CD8-positive, alpha-beta memory T cell (primary cell): Measurements from ENCODE around the gene TMEM255A. TPM values are rescaled to one million over a fixed set of nuclear protein-coding genes. Genes with fewer than 3 reads are reported as not detected.

ENCODE experiments used
- CTCF ChIA-PET: fragments of 350-600 bp; sonication (Branson Sonifier 250); formaldehyde crosslinking; loops from one replicate; lab custom pipeline; 2021; ENCODE audit warnings: antibody characterized with exemption; lab: Charles Lee
- POLR2A ChIA-PET: fragments of 350-600 bp; sonication (Branson Sonifier 250); formaldehyde crosslinking; loops from one replicate; lab custom pipeline; 2021; ENCODE audit warnings: antibody characterized with exemption; lab: Charles Lee
- DNase-seq, 5 donors: peaks; one replicate each; pipeline versions ENCODE4 v3.0.0 to v3.0.0-alpha.2; 2020 to 2022; ENCODE audit warnings: mixed read lengths in 1 of 5
- H3K27ac ChIP-seq: one replicate; pipeline ENCODE4 v1.7.0; 2013; ENCODE audit warnings: low read depth, mild to moderate bottlenecking, low read length, moderate library complexity
- H3K27me3 ChIP-seq: 2 replicates; pipeline ENCODE4 v1.7.0; 2013; ENCODE audit warnings: low read length, mild to moderate bottlenecking; ENCODE audit not compliant: insufficient read depth, poor library complexity, severe bottlenecking
- H3K36me3 ChIP-seq: 2 replicates; pipeline ENCODE4 v1.7.0; 2013; ENCODE audit warnings: mild to moderate bottlenecking, low read length, moderate library complexity; ENCODE audit not compliant: insufficient read depth
- H3K4me1 ChIP-seq: 2 replicates; pipeline ENCODE4 v1.7.0; 2013; ENCODE audit warnings: mild to moderate bottlenecking, low read length, moderate library complexity; ENCODE audit not compliant: insufficient read depth
- H3K4me3 ChIP-seq: 2 replicates; pipeline ENCODE4 v1.7.0; 2013; ENCODE audit warnings: mild to moderate bottlenecking, low read length
- H3K9me3 ChIP-seq: 2 replicates; pipeline ENCODE4 v1.7.0; 2013; ENCODE audit warnings: mild to moderate bottlenecking, low read length
- H3K27ac Mint-ChIP-seq, 8 donors: one replicate each; pipeline ENCODE4 v1.8.0; 2020 to 2021; ENCODE audit warnings: mixed read lengths in 8 of 8, mild to moderate bottlenecking in 6 of 8, inconsistent platforms in 3 of 8, moderate library complexity in 3 of 8
- H3K27me3 Mint-ChIP-seq, 2 donors: one replicate each; pipeline ENCODE4 v1.8.0; 2020 to 2021; ENCODE audit warnings: mixed read lengths in 2 of 2, mild to moderate bottlenecking in 1 of 2, moderate library complexity in 1 of 2
- H3K36me3 Mint-ChIP-seq, 3 donors: one replicate each; pipeline ENCODE4 v1.8.0; 2020 to 2021; ENCODE audit warnings: mixed read lengths in 3 of 3, inconsistent platforms in 1 of 3, mild to moderate bottlenecking in 1 of 3
- H3K4me1 Mint-ChIP-seq, 3 donors: one replicate each; pipeline ENCODE4 v1.8.0; 2020 to 2021; ENCODE audit warnings: mixed read lengths in 3 of 3, inconsistent platforms in 1 of 3, mild to moderate bottlenecking in 1 of 3
- H3K4me3 Mint-ChIP-seq, 7 donors: one replicate each; pipeline ENCODE4 v1.8.0; 2020 to 2021; ENCODE audit warnings: mixed read lengths in 7 of 7, mild to moderate bottlenecking in 6 of 7, moderate library complexity in 4 of 7, inconsistent platforms in 2 of 7
- H3K9me3 Mint-ChIP-seq, 5 donors: one replicate each; pipeline ENCODE4 v1.8.0; 2020 to 2022; ENCODE audit warnings: mixed read lengths in 5 of 5, mild to moderate bottlenecking in 3 of 5, moderate library complexity in 2 of 5, inconsistent platforms in 1 of 5
- polyA plus RNA-seq: library from polyadenylated mRNA; unstranded; fragments of 300-500 nt; fragmentation: Illumina TruSeq; gene quantifications from one replicate; pipeline ENCODE4 v1.2.3, GENCODE V29; 2021
- total RNA-seq, 2 experiments: library from RNA; stranded (reverse); gene quantifications; one replicate each; pipeline ENCODE4 v1.2.3, GENCODE V29; 2021

The TMEM255A gene
- total and polyA plus RNA-seq, 3 experiments from 2014 or later = 0.09 to 2.1 TPM; not detected in 1

DNA sequence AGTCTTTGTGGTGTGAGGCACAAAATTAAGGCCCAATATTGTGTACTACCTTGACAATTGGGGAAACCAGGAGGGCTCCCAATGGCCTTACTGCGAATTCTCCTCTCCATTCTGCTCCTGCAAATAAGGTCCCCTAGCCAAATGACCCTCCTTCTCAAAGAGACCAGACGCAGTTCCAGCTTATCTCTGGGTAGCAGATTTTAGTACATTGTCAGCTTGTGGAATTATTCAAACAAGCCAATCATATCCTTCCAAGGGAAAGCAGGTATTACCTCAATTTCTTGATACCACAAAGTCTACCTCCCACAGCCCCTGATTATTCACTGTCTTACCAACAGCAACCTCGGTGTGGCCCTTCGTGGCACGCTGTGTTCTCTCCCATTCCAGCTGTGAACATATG lies 68.4 kb downstream of the TMEM255A start:
- Mint-ChIP-seq H3K27ac (peak overlapping the region in 1 of 8 donors; percentile 23), H3K27me3 (peaks cover 0 to 4% of the 10 kb centered on the region in 2 donors), H3K4me3 (peak overlapping the region in 2 of 7 donors; percentile 4 to 100), H3K9me3 (no peaks in the 10 kb centered on the region), H3K4me1 (peaks cover 11 to 31% (median 26%) of the 10 kb centered on the region in 3 donors), H3K36me3 (peaks cover 0 to 28% (median 4%) of the 10 kb centered on the region in 3 donors)
- H3K4me1 ChIP-seq = peaks cover 9% of the 10 kb centered on the region
- no peak for DNase-seq
- H3K36me3 ChIP-seq = no peaks in the 10 kb centered on the region
- H3K27me3 ChIP-seq = no peaks in the 10 kb centered on the region
- ChIA-PET POLR2A (no interaction called here), CTCF (no interaction called here)
- no peak overlapping the region for H3K4me3 ChIP-seq
- no peak overlapping the region for H3K27ac ChIP-seq
- H3K9me3 ChIP-seq = no peaks in the 10 kb centered on the region

DNA sequence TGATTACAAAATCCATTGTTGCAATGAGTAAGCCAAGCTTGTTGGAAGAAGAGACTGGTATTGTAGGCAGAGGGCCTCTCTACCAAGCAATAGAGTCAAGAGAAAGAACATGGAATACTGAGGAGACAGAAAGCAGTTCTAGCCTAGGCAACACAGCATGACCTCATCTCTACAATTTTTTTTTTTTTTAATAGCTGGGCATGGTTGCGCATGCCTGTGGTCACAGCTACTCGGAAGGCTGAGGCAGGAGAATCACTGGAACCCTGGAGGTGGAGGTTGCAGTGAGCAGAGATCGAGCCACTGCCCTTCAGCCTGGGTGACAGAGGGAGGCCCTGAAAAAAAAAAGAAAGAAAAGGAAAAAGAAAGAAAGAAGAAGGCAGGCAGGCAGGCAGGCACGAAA lies 72.3 kb downstream of the TMEM255A start:
- H3K4me1 Mint-ChIP-seq = peaks cover 4 to 18% (median 18%) of the 10 kb centered on the region in 3 donors

DNA sequence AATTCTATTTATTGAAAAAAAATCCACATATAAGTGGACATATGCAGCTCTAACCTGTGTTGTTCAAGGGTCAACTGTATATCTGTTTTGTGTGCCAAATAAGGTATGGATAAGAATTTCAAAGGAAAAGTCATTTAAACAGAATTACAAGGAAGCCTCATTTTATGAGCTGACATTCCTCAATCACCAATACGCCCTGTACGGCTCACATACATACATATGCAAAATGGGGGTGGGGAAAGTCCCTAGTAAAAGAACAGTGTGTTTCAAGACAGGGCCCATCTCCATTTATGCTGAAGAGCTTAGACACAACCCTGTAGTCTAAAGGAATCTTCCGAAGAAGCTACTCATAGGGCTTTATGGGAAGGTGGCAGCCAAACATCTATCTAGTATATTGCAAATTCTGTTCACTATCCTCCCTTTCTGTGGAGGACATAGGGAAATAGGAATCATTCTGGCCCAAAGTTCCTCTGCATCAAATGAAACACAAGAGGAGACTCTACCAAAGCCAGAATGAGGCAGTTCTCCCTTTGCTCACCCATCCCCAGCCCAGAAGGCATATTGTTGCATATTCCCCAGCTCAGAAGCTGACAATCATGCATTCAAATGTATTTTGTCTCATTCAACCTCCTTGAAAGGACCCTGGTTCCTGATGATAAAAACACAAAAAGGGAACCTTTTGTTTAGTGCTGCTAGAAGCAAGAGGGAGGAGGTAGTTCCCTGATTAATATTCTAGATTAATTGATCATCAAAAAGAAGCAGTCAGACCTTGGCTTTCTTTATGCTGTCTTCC lies 74.4 kb downstream of the TMEM255A start:
- Mint-ChIP-seq H3K36me3 (peaks cover 0 to 33% (median 6%) of the 10 kb centered on the region in 3 donors), H3K4me3 (no peak overlapping the region), H3K27ac (peak overlapping the region in 1 of 8 donors; percentile 7), H3K9me3 (no peaks in the 10 kb centered on the region), H3K4me1 (peaks cover 0 to 2% (median 2%) of the 10 kb centered on the region in 3 donors), H3K27me3 (peaks cover 0 to 1% of the 10 kb centered on the region in 2 donors)
- no peak overlapping the region for H3K27ac ChIP-seq
- DNase-seq = no peak
- H3K4me3 ChIP-seq = no peak overlapping the region
- no peaks in the 10 kb centered on the region for H3K36me3 ChIP-seq
- H3K9me3 ChIP-seq = no peaks in the 10 kb centered on the region
- no peaks in the 10 kb centered on the region for H3K27me3 ChIP-seq
- ChIA-PET POLR2A (no interaction called here), CTCF (no interaction called here)
- no peaks in the 10 kb centered on the region for H3K4me1 ChIP-seq

More for the DNA sequence above, 72.3 kb downstream of the TMEM255A start:
- Histone ChIP-seq H3K9me3 (no peaks in the 10 kb centered on the region), H3K27ac (no peak overlapping the region), H3K4me1 (peaks cover 7% of the 10 kb centered on the region), H3K4me3 (no peak overlapping the region), H3K27me3 (no peaks in the 10 kb centered on the region), H3K36me3 (no peaks in the 10 kb centered on the region)
- Mint-ChIP-seq H3K36me3 (peaks cover 0 to 31% (median 6%) of the 10 kb centered on the region in 3 donors), H3K27me3 (peaks cover 0 to 1% of the 10 kb centered on the region in 2 donors), H3K4me3 (no peak overlapping the region), H3K9me3 (no peaks in the 10 kb centered on the region), H3K27ac (no peak overlapping the region)
- ChIA-PET POLR2A (no interaction called here), CTCF (no interaction called here)
- DNase-seq = no peak

DNA sequence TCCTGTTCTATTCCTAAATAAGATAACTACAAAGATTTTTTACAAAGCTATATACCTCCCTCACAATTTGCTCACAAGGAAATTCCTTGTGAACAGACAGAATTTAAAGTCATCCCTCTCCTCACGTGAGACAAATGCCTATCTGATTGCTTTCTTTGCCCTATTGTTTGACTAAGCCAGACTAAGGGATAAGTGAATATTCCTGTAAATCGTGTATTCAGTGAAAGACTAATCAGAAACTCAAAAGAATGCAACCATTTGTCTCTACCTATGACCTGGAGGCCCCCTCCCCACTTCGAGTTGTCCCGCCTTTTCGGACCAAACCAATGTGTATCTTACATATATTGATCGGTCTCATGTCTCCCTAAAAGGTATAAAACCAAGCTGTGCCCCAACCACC lies 76.0 kb downstream of the TMEM255A start:
- no peak for DNase-seq
- Mint-ChIP-seq H3K36me3 (peaks cover 0 to 31% (median 6%) of the 10 kb centered on the region in 3 donors), H3K27ac (no peak overlapping the region), H3K4me3 (no peak overlapping the region), H3K27me3 (peaks cover 0 to 1% of the 10 kb centered on the region in 2 donors), H3K9me3 (no peaks in the 10 kb centered on the region), H3K4me1 (no peaks in the 10 kb centered on the region)
- Histone ChIP-seq H3K27me3 (no peaks in the 10 kb centered on the region), H3K27ac (no peak overlapping the region), H3K9me3 (no peaks in the 10 kb centered on the region), H3K4me1 (no peaks in the 10 kb centered on the region), H3K4me3 (no peak overlapping the region), H3K36me3 (no peaks in the 10 kb centered on the region)
- ChIA-PET POLR2A (no interaction called here), CTCF (no interaction called here)

DNA sequence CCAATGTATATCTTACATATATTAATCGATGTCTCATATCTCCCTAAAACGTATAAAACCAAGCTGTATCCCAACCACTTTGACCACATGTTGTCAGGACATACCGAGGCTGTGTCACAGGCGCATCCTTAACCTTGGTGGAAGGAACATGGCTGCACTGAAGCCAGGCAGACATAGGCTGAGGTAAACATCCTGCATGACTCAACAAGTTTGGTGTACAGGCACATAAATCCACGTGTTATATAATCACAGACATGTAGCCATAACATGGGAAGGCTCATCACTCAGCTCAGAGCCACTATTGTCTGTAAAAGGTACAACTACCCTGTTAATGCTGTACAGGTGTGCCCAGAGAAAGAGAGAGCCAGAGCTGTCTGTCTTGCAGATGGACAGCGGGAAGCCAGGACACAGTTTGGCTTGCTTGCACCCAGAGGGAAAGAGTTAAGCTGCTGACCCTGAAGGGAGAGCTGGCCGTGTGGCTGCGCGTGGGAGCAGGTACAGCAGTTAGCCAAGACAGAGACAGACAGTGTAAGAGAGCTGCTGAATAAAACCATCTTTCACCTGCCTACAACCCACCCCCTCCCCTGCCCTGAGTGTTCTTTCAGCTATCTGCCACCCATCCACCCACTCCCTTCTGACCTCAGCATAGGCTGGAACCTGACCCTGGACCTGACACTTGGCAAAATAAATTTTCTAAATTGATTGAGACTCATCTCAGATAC lies 82.9 kb downstream of the TMEM255A start:
- no peak overlapping the region for H3K4me3 ChIP-seq
- peaks cover 0 to 17% (median 2%) of the 10 kb centered on the region in 3 donors for H3K36me3 Mint-ChIP-seq
- no peaks in the 10 kb centered on the region for H3K4me1 Mint-ChIP-seq
- no peak for DNase-seq
- H3K4me1 ChIP-seq = no peaks in the 10 kb centered on the region
- no peak overlapping the region for H3K27ac ChIP-seq
- H3K4me3 Mint-ChIP-seq = no peak overlapping the region
- POLR2A ChIA-PET = no interaction called here
- no peaks in the 10 kb centered on the region for H3K36me3 ChIP-seq
- no peaks in the 10 kb centered on the region for H3K9me3 Mint-ChIP-seq
- H3K27ac Mint-ChIP-seq = no peak overlapping the region
- CTCF ChIA-PET = interaction anchor here (0.7 to 2.1 kb wide), 3 partner anchors 15 to 23 kb away, joined by 3 to 5 read pairs (median 4); partner anchors contain the start of gene ZBTB33
- no peaks in the 10 kb centered on the region for H3K9me3 ChIP-seq
- no peaks in the 10 kb centered on the region for H3K27me3 Mint-ChIP-seq
- no peaks in the 10 kb centered on the region for H3K27me3 ChIP-seq

DNA sequence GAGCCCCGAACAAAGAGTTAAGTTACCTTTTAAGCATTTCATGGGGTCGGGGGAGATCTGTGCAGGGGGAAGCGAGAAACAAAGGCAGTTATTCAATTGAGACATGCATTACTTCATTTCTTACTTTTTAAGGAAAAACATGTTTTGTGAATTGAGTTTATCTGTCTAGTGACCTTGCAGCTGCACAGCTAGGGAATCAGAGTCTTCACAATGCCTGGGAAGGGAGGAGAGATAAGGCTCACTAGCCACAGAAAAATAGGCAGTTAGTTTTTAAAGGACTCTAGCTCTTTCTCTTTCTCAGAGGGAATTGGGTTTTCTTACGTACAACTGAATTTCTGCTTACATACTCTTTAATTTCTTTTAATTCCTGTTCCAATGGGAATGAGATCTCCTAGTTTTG lies 86.9 kb downstream of the TMEM255A start:
- Histone ChIP-seq H3K4me3 (no peak overlapping the region), H3K36me3 (no peaks in the 10 kb centered on the region), H3K27me3 (no peaks in the 10 kb centered on the region), H3K27ac (no peak overlapping the region), H3K9me3 (no peaks in the 10 kb centered on the region), H3K4me1 (no peaks in the 10 kb centered on the region)
- Mint-ChIP-seq H3K4me3 (no peak overlapping the region), H3K9me3 (no peaks in the 10 kb centered on the region), H3K27me3 (peaks cover 0 to 1% of the 10 kb centered on the region in 2 donors), H3K4me1 (no peaks in the 10 kb centered on the region), H3K27ac (no peak overlapping the region), H3K36me3 (peaks cover 0 to 33% (median 4%) of the 10 kb centered on the region in 3 donors)
- no peak for DNase-seq
- CTCF ChIA-PET = no interaction called here
- POLR2A ChIA-PET = no interaction called here

DNA sequence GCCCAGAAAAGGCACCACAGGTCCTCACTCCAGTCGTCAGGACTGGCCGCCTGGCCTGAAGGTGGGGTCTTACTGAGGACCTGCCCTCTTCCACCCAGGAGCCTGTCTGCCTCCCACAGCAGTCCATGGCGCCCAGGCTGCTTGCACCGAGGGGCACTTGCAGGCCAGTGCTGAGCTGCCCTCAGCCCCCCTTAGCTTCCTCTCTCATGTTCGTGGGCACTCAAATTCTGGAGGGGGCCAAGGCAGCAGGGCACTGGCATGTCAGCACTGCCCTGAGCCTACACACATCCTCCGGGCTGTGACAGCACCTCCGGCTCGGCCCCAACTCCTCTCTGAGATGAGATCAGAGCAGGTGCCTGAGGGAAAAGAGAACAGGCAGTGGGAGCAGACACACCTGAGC lies 87.9 kb downstream of the TMEM255A start:
- ChIA-PET POLR2A (no interaction called here), CTCF (interaction anchor here (1.0 kb wide), 1 partner anchor 10 kb away, joined by 3 read pairs; no protein-coding TSS in a partner anchor)
- no peaks in the 10 kb centered on the region for H3K4me1 ChIP-seq
- peak overlapping the region in 1 of 8 donors; percentile 75 for H3K27ac Mint-ChIP-seq
- peaks cover 0 to 32% (median 4%) of the 10 kb centered on the region in 3 donors for H3K36me3 Mint-ChIP-seq
- no peaks in the 10 kb centered on the region for H3K9me3 ChIP-seq
- no peaks in the 10 kb centered on the region for H3K9me3 Mint-ChIP-seq
- H3K4me3 ChIP-seq = no peak overlapping the region
- H3K27me3 ChIP-seq = no peaks in the 10 kb centered on the region
- no peaks in the 10 kb centered on the region for H3K36me3 ChIP-seq
- no peak overlapping the region for H3K27ac ChIP-seq
- H3K27me3 Mint-ChIP-seq = peaks cover 0 to 1% of the 10 kb centered on the region in 2 donors
- H3K4me1 Mint-ChIP-seq = no peaks in the 10 kb centered on the region
- no peak for DNase-seq
- H3K4me3 Mint-ChIP-seq = no peak overlapping the region
